Central memory CD4-positive, alpha-beta T cell (primary cell): Measurements from ENCODE around the gene MAP6.

Source experiments
- DNase-seq: peaks from one replicate; pipeline ENCODE4 v3.0.0; 2022

MAP6 gene

DNA sequence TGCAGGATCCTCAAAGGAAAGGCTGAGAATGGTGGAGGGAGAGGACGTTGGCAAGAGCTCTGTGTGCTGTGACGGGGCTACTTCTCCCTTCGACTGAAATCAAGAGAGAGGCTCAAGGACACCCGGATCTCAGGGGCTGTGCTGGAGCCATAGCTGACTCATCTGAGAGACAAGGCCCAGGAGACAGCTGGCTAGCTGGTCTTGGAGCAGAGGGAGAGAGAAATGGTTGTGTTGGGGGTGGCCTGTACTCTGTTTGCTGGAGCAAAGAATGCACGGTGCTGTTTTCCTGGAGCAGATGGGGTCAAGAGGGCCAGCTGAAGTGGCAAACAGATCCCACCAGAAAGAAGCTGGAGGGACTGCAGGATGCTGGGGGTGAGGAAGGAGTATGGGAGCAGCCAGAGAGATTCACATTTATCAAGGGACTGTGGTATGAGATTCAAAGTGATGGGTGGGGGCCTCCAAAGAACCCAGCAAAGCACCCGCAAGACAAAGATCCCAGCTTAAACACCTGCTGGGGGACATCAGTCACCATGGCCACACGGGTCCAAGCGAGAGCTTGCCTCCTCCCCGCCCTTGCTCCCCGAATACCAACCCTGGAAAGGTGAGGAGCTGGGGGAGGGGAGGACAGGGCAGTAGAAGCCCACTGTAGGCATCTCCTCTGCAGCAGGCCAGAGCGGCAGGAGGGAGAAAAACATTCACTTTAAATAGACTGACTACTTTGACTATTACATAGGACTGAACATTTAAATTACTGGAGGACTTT, 40.8 kb downstream of the MAP6 start:
- DNase-seq: no peak

DNA sequence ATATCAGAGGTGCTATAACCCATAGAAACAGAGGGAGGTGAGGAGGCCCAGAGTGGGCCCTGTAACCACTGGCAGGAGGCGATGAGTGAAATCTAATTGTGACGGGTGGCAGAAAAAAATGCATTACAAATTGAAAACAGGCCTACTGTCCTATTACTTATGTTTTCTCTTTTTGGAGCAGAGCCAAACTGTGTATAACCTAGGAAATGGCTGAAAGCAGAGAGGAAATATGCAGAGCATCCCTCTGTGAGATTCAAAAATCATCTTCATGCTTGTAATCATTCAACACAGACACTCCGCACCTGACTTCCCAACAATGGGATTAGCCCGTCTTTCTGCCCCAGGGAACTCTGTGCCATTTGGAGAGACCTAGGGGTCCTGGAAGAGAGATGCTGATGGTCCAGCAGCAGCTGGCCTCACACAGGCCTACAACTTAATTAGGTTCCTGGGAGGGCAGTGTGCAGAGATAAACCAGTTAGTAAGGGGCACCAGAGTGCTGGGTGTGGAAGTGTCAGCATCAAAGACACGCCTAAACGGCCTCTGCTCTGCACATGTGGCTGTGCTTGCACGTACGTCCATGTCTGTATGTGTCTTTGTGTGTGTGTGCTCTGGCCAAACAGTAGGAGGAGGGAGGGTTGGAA, 41.8 kb downstream of the MAP6 start:
- no peak for DNase-seq

DNA sequence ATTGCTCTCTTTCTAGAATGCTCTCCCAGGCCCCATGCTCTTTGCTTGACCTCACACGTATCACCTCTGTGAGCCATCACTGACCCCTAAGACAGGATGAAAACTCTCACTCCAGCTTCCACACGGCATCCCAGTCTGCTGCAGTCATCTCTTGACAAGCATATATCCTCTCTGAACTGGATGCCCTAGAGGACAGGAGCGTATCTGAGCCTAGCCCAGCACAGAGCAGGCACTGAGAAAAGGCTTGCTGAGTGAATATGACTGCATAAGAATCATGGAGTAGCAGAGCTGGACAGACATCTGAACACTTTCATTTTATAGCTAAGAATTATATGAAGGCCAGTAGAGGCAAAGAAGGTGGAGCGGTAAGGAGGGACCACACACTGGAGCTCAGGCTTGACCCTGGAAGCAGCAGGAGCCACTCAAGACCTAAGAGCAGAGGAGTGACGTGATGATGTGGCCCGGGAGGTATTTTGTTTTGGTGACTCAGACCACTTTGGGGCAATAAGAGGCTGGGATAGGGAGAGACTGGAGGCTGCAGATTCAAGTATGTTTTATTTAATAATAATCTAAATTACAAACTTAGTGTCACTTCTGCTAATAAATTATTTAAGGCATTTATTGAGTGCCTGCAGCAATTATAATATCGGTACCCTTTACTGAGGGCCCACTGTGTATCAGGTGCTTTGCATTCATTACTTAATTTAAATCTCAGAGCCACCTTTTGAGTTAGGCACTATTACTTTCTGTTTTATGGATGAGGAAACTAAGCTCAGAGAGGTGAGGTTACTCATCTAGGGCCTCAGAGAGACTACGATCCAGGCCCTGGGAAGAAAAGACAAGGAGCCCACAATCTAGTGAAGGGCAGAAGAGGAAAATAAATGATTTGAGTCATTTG, 42.6 kb downstream of the MAP6 start:
- no peak for DNase-seq

DNA sequence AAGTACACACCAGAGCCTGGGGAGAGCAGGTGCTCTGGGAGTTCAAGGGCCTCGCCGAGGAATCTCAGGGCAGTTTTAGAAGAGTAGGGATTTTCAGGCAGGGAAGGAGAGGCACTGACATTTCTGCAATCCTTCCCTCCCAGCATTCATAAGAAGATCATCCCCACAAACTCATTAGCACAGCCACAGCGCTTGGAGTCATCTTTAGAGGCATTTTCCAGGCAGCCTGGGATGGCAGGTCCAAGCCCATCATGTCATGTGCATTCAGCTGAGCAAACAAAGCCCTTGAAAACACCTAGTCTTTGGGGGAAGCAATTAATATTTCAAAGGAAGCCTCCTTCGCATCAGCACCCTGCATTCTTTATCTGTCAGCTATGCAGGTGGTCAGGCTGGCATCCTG, 43.8 kb downstream of the MAP6 start:
- no peak for DNase-seq

DNA sequence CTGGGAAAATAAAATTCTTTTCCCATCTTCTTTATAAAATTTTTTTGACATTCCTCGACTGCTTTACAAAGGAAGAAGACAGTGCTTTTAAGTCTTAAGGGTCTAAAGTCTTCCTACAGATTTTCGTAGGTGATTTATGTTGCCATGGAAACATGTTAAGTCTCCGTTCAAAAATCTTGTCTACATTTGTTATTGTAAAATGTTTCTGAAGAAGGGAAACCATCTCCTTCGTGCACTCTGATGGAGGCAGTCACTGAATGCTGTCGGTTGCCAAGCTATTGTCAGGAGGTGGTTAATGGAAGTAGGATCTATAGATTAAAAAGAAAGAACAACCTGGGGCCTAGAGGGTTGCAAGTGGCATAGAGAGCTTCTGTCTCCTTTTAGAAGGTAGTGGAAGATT, 52.6 kb downstream of the MAP6 start:
- DNase-seq: no peak

DNA sequence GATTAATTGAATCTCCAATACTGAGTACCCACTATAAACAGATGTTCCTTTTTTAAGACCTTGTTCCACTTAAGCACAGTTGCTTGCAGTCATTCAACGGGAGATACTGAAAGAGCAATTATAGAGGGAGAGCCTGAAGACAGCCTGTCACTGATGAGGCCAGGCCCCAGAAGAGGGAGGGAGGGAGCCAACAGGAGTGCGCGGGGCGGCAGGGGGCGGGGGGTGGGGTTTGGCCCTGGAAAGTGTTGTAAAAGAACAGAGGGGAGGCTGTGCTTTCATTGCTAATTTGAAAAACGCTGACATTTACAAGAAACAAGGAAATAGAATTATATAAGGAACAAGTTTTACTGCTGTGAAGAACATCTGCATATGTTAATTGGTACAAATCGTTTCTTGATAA, 53.1 kb downstream of the MAP6 start:
- DNase-seq: no peak

DNA sequence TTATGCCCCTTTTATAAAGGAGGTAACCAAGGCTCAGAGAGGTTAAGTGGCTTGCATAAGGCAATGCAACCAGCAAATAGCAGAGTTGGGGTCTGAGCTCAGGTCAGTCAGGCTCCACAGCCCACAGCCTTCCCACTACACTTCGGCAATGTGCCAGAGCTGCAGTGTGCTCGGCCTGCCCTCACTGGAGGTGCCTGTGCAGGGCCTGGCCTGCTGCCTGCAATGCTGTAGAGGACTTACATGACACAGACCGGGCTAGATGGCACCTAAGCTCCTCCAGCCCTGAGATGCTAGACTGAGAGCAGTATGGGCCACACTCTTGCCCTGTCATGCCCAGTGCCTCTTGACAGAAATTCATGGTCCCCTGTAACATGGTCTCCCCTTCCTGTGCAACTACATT, 57.0 kb downstream of the MAP6 start:
- no peak for DNase-seq

DNA sequence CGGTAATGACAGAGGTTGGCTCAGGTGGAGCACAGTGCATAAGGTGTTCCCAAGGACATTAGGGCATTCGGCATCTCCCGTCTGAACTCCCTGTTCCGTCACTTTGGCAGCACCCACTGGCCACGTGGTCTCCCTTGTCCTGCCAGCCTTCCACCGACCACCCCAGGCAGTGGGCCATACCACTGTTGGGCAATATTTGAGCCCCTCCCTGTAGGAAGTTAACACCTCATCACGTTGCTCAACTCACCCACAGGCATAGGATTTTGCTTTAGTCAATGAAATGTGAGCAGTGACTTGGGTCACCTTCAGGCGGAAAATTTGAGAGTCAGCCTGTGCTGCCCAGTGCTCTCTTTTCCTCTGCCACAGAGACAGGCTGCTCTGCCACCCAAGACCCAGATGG, 62.7 kb downstream of the MAP6 start:
- no peak for DNase-seq

DNA sequence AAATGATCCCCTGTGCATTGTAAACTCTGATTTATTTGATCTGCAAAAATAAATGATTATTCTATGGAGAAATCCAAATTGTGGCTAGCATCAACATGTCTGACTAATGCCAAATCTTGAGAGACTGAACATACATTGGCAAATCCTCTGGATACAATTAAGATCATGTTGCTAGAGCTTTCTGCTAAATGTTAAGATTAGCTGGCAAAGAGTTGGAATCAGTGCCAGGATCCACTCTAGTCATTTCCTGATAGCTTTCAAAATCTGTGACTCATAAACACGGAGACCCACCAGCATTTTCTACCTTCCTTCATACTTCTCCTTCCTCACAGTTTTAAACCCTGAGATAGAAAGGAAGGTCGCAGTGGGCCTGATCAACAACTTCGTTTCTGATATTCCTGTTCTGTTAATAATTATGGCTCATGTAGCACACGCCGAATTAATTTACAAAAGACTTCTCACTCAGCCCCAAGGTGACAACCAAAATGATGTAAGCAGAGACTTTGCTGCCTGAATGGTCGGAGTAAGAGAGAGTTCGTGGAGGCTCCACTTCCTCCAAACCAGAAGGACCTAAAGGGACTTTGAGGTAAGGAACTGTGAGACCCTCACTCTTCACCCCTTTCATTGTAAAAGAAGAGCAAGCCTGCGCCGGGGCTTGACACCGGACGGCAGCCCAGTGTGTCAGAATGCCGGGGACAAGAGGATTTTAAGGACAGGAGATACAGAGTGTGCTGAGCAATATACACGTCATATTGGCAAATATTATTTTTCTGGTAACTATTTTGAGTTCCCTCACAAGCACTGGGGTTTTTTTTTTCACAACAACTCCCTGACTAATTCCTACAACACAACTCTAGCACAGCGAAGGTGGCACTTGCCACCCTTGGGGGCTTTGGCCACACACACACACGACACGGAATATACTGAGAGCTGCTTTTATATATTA, 64.8 kb downstream of the MAP6 start:
- DNase-seq: no peak

DNA sequence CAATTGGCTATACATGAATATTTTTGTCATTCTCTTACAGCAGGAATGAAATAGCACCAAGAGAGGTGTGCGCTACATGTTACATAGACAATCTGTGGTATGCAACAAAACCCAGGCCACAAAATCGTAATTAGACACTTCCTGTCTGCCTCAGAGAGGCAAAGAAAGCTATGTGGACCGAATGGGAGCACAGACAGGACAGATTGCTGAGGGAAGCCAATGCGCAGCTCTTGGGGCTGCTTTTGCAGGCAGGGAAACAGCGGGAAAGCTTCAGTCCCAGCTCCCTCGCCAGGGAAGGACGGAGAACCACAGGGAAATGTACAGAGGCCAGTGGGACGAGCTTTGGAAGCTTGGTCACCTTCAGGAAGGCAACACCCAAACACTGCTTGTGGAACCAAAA, 65.9 kb downstream of the MAP6 start:
- DNase-seq: no peak

DNA sequence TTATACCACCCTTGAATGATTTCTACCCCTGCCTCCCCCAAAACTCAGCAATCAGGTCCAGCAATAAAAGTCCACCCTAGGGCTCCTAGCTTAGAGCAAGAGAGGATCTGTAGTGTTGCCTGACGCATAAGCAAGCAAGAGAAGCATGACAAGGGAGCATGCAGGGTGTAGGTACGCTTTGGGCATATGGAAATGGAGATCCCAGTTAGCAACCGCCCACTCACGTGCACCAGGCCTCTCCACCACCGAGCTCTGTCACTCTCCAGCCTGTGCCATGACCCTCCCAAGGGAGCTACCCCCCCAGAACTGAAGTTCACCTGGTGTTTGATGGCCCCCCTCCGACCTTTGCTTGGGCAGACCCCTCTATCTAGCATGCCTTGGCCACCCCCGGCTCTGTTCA, 67.3 kb downstream of the MAP6 start:
- DNase-seq: no peak

DNA sequence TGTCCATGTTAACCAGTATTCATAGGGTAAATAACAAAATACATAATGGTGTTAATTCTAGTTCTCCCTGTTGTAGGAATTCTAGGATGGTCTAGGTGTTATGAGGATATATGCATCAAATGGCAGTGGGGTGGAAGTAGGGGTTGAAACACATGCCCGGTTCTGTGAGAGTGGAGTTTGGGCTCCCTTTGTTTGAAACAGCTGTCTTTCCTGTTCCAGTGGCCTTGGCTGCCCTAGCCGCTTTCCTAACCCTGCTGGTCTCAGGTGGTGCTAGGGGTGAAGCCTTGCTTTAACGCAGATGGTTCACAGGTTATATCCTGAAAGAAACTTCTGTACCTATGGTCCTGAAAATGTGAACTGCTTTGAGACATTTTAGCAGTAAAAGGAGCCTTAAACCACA, 68.5 kb downstream of the MAP6 start:
- no peak for DNase-seq

DNA sequence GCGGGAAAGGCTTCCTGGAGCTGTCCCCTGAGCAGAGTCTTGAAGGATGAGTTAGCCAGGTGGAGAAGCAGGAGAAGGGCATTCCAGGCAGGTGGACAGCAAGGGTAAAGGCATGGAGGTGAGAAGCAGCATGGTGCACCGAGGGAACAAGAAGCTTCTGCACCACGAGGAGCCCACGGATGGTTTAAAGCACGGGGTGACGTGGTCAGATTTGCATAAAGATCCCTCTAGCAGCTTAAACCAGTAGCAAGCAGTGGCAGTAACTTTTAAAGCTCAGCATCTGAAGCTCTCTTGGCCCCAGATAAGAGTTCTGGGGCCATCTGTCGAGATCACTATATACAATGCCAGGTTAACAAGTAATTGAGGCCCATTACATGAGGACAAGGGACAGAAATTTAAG, 69.9 kb downstream of the MAP6 start:
- DNase-seq: no peak

DNA sequence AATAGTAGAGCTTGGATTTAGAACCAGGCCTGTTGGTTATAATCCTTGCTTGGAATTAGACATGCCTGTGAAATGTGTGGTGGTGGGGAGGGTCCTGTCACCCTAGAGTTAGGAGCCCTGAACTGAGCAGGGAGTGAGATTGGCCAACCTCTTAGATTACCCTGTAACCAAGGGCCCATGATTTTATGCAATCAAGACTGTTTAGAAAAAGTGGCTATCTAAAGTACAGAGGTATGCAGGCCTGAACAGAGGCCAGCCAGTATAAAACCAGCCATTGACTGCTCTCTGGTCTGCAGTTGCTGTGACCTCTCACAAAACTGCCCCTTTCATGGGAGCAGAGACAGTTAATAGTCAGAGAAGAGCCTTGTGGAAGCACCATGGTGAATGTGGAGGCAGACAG, 70.6 kb downstream of the MAP6 start:
- no peak for DNase-seq

DNA sequence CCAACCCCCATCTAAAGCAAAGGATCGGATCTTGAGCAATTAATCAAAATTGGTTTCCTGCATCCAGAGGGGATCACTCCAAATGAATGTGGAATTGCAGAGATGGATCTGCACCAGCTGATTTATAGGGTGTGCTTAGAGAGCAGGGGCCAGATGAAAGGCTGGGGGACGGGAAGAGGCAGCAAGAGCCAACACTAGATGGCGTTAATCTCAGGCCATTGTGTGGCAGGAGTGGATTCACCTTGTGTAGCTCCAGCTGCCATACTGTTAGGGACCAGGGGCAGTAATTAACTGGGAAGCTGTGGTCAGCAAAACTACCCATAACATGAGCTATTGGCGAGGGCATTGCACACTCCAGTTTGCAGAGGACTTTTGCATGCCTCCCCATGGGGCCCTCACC, 71.2 kb downstream of the MAP6 start:
- DNase-seq: no peak

DNA sequence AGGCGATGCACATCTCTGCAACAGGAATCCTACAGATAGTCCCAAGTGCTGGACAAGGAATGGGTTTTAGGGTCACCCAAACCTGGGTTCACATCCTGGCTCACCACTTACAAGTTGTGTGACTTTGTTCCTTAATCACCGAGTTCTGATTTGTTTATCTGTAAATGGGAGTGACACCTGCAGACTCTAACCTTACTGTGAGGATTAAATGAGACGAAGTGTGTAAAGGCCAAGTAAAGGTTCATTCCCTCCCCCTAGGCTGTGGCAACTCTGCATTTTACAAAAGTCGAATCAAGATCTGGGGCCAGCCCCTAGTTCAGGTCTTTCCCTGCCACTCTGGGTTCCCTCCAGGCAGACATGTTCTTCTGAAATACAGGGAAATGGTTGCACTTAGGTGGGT, 71.9 kb downstream of the MAP6 start:
- no peak for DNase-seq

DNA sequence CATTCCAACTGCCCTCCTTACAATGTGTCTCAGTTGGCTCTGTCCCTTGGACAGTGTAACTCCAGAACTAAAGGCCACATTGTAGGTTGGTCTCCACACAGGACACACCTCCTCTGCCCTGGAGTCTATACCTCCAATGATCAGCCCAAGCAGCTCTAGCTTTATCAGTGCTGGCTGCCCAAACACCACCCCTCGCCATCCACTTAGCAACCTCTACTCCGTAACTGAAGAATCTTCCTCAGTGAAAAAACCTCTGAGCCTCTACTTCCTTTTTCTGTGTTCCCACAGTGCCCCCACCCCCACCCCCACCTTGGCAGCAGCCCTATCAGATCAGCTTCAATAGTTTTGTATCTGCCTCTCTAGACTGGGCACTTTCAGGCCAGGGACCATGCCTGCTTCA, 73.4 kb downstream of the MAP6 start:
- no peak for DNase-seq

DNA sequence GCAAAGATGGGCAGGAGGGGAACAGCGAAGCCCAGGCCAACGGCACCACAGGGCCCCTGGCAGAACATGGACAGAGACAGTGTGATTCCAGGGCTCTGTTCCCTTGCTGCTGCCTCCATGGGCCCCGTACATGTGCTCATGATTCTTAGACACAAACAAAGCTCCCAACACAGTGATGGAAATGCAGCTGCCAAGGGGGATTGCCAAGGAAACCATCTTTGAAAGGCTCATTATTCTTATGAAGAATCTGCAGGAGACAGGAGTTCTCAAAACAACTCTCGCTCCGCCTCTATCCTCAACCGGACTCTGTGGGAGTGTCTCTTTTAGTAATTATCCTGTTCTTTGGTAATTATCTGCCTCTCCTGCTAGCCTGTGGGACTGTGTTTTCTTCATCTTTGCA, 74.6 kb downstream of the MAP6 start:
- no peak for DNase-seq

DNA sequence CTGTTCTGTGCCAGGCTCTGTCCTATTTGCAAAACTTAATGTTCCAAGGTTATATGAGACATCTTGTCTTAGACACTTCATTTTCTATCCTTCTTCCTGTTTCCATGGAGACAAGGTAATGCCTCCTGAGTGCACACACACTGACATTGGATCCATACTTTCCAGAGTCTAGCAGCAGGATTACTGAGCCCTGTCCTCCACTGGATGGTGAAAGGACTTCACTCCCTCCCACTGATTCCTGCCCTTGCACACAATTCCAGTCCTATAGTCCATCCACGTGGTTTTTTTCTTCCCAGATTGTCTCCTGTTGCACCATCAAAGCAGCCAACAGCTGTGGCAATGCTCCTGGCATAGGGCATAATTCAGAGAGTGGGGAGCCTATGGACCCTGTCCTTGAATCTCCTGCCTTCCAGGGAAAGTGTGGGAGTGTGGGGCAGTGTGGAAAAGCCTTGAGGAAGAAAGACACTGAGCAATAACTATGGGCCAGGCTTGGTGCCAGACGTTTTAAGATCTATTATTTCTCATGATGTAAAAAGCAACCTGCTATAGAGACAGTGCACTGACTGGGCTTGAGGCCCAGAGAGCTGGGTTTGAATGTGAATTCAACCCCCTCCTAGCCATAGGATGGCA, 75.4 kb downstream of the MAP6 start:
- DNase-seq: no peak

DNA sequence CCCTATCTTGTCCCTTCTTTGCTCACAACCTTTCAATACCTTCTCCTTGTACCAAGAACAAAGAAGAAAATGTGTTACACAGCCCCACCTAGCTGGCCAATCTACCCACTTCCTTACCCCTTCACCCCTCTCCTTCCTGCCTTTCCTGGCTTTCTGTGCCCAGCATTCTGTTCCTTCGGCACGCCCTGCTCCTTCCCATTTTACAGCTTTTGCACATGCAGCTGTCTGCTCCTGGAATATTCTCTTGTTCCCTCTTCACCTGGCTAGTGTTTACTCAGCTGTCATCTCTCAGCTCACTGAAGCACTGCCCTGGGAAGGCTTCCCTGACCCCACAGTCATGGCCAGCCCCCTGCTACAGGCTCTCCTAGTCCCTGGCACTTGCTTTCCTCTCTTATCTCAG, 76.1 kb downstream of the MAP6 start:
- no peak for DNase-seq

DNA sequence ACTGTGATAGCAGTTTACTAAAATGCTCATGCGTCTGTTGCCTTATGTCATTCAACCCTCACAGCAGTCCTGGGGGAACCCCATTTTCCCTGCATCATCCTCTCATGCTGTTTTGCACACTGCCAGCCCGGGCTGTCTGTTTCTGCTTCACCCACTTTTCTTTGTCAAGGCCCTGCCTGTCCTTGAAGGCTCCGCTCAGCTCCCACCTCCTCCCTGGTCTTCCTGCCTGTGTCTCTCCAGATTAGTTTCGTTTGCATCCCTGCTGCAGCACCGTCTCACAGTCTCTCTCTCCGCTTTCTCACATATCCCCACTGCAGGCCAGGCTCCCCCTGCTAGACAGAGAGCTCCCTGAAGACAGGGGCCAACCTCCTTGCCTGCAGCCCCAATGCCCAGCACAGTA, 76.9 kb downstream of the MAP6 start:
- DNase-seq: no peak

DNA sequence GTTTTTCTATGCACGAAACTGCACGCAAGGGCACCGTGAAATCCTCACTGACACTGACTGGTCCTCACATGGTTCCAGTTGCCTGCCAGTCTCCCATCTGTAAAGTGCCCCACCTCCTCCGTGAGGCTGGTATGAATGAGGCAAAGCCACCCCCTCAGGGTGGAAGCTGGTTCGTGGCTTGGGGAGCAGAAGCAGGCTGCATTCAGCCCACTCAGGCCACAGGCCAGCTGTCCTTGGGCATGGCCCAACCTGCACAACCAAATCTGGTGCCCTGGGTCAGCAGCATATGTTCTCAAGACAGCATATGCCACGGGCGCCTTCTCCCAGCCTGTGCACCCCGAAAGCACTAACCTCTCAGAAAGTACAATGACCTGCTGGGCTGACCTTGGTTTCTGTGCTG, 77.5 kb downstream of the MAP6 start:
- no peak for DNase-seq
